H1 (cell line): ENCODE data around the gene TARS2. TPM values are rescaled to one million over a fixed set of nuclear protein-coding genes. Genes with fewer than 3 reads are reported as not detected.
A peak's percentile ranks its signal among the peaks of the same experiment; 100 is the strongest.

Source experiments
- CTCF ChIA-PET: fragments of 300-600 bp; sonication (Branson Sonifier 250); formaldehyde crosslinking; loops from one replicate; lab custom pipeline; 2021; ENCODE audit not compliant: partially characterized antibody; lab: Charles Lee
- POLR2A ChIA-PET: fragments of 300-600 bp; sonication (Branson Sonifier 250); formaldehyde crosslinking; loops from one replicate; lab custom pipeline; 2021; ENCODE audit warnings: inconsistent platforms; ENCODE audit not compliant: partially characterized antibody; lab: Charles Lee
- DNase-seq, 2 experiments: peaks; one replicate each; pipeline versions ENCODE4 v3.0.0 to v3.0.0-alpha.2; 2010 to 2022; ENCODE audit warnings: low spot score in 2 of 2, low read depth in 1 of 2, mixed read lengths in 1 of 2
- FAIRE-seq: peaks from 2 replicates; lab custom pipeline; 2011; peaks lifted over from hg19 to GRCh38; lab: Jason Lieb, UNC
- H2AFZ ChIP-seq: 2 replicates; pipeline ENCODE4 v1.8.1; 2012; ENCODE audit warnings: low read length, inconsistent platforms
- H2AK5ac ChIP-seq: 2 replicates; pipeline ENCODE4 v1.6.1; 2013; ENCODE audit warnings: low read depth, low read length
- H2BK120ac ChIP-seq: replicated peaks from 2 replicates; pipeline ENCODE3; 2013; ENCODE audit warnings: low read depth, low read length, inconsistent platforms
- H2BK12ac ChIP-seq: 2 replicates; pipeline ENCODE4 v1.6.1; 2013; ENCODE audit warnings: low read depth, low read length
- H2BK15ac ChIP-seq: 2 replicates; pipeline ENCODE4 v1.6.1; 2013; ENCODE audit warnings: low read length
- H2BK20ac ChIP-seq: 2 replicates; pipeline ENCODE4 v1.6.1; 2013; ENCODE audit warnings: low read length
- H2BK5ac ChIP-seq: 2 replicates; pipeline ENCODE4 v1.6.1; 2013; ENCODE audit warnings: low read depth, low read length
- H3K14ac ChIP-seq: 2 replicates; pipeline ENCODE4 v1.6.1; 2013; ENCODE audit warnings: inconsistent platforms; ENCODE audit not compliant: insufficient read length
- H3K18ac ChIP-seq: 2 replicates; pipeline ENCODE4 v1.6.1; 2013; ENCODE audit warnings: low read length; ENCODE audit errors: extremely low read depth
- H3K23ac ChIP-seq: 2 replicates; pipeline ENCODE4 v1.6.1; 2013; ENCODE audit warnings: inconsistent platforms; ENCODE audit not compliant: insufficient read length
- H3K23me2 ChIP-seq: 2 replicates; pipeline ENCODE4 v1.6.1; 2013; ENCODE audit warnings: low read depth, low read length
- H3K27ac ChIP-seq: 2 replicates; pipeline ENCODE4 v1.6.1; 2011; ENCODE audit warnings: low read depth, low read length, inconsistent platforms
- H3K27me3 ChIP-seq, 4 experiments: replicated peaks in 1 of 4; 1 replicate in 1 of 4; 2 replicates in 3 of 4; pipeline versions ENCODE4 v1.6.1 to v1.8.1; 2011 to 2013; ENCODE audit warnings: low read length in 3 of 4, mild to moderate bottlenecking in 3 of 4, inconsistent platforms in 2 of 4, mixed read lengths in 2 of 4, moderate library complexity in 1 of 4; ENCODE audit not compliant: control insufficient read depth in 3 of 4, insufficient read depth in 3 of 4; ENCODE audit errors: extremely low read depth in 1 of 4
- H3K36me3 ChIP-seq, 4 experiments: 2 replicates each; pipeline versions ENCODE4 v1.6.1 to v1.8.1; 2011 to 2013; ENCODE audit warnings: mild to moderate bottlenecking in 4 of 4, low read length in 3 of 4, moderate library complexity in 2 of 4, control low read depth in 1 of 4, inconsistent platforms in 1 of 4; ENCODE audit not compliant: insufficient read depth in 4 of 4, control insufficient read depth in 2 of 4
- H3K4ac ChIP-seq: replicated peaks from 2 replicates; pipeline ENCODE3; 2013; ENCODE audit warnings: low read length, low read depth, mixed read lengths, inconsistent platforms; ENCODE audit not compliant: insufficient read length
- H3K4me1 ChIP-seq, 4 experiments: replicated peaks in 1 of 4; 1 replicate in 1 of 4; 2 replicates in 3 of 4; pipeline versions ENCODE4 v1.6.1 to v1.8.1; 2011 to 2013; ENCODE audit warnings: low read length in 3 of 4, inconsistent platforms in 2 of 4, mixed read lengths in 1 of 4; ENCODE audit not compliant: insufficient read depth in 4 of 4, control insufficient read depth in 3 of 4
- H3K4me2 ChIP-seq, 2 experiments: 2 replicates each; pipeline versions ENCODE4 v1.6.1 to v1.8.1; 2011 to 2013; ENCODE audit warnings: low read depth in 2 of 2, low read length in 2 of 2, control low read depth in 1 of 2, inconsistent platforms in 1 of 2, mild to moderate bottlenecking in 1 of 2; ENCODE audit not compliant: insufficient read depth in 1 of 2
- H3K4me3 ChIP-seq, 4 experiments: fragments of 200-600, 300-600 bp in 1 of 4; sonication (generic), shearing (Covaris generic), sonication (Bioruptor Twin) in 1 of 4; 2 replicates each; pipeline versions ENCODE4 v1.5.1 to v1.8.1; 2011 to 2016; ENCODE audit warnings: low read length in 4 of 4, low read depth in 3 of 4, control low read depth in 2 of 4, inconsistent platforms in 2 of 4, mild to moderate bottlenecking in 2 of 4, mixed read lengths in 1 of 4, moderate library complexity in 1 of 4; ENCODE audit not compliant: insufficient read depth in 2 of 4; ENCODE audit errors: extremely low read depth in 1 of 4
- H3K56ac ChIP-seq: replicated peaks from 2 replicates; pipeline ENCODE3; 2013; ENCODE audit warnings: low read depth, mild to moderate bottlenecking, mixed read lengths, low read length, inconsistent platforms; ENCODE audit not compliant: insufficient read length
- H3K79me1 ChIP-seq: 2 replicates; pipeline ENCODE4 v1.6.1; 2013; ENCODE audit warnings: low read depth, low read length, control low read depth
- H3K79me2 ChIP-seq, 2 experiments: 2 replicates each; pipeline versions ENCODE4 v1.6.1 to v1.8.1; 2012 to 2013; ENCODE audit warnings: low read length in 2 of 2, mild to moderate bottlenecking in 2 of 2, inconsistent platforms in 1 of 2; ENCODE audit not compliant: insufficient read depth in 2 of 2, control insufficient read depth in 1 of 2
- H3K9ac ChIP-seq, 4 experiments: replicated peaks in 1 of 4; 1 replicate in 1 of 4; 2 replicates in 3 of 4; pipeline versions ENCODE4 v1.6.1 to v1.8.1; 2011 to 2013; ENCODE audit warnings: low read depth in 3 of 4, low read length in 3 of 4, control low read depth in 2 of 4, mild to moderate bottlenecking in 2 of 4, moderate library complexity in 2 of 4, inconsistent platforms in 1 of 4; ENCODE audit errors: extremely low read depth in 1 of 4
- H3K9me3 ChIP-seq, 2 experiments: 2 replicates each; pipeline versions ENCODE4 v1.6.1 to v1.8.1; 2012 to 2013; ENCODE audit warnings: mild to moderate bottlenecking in 2 of 2, moderate library complexity in 2 of 2, control low read depth in 1 of 2, inconsistent platforms in 1 of 2, low read depth in 1 of 2, low read length in 1 of 2, mixed read lengths in 1 of 2; ENCODE audit not compliant: insufficient read depth in 2 of 2
- H4K20me1 ChIP-seq, 2 experiments: replicated peaks in 1 of 2; 2 replicates each; pipeline versions ENCODE3 to v1.8.1; 2011 to 2013; ENCODE audit warnings: inconsistent platforms in 2 of 2, low read length in 2 of 2, mild to moderate bottlenecking in 1 of 2; ENCODE audit not compliant: insufficient read depth in 2 of 2, control insufficient read depth in 1 of 2
- H4K5ac ChIP-seq: 2 replicates; pipeline ENCODE4 v1.6.1; 2013; ENCODE audit warnings: low read length, low read depth, mixed read lengths, inconsistent platforms; ENCODE audit not compliant: insufficient read length
- H4K8ac ChIP-seq: 2 replicates; pipeline ENCODE4 v1.8.0; 2013; ENCODE audit warnings: mild to moderate bottlenecking, moderate library complexity, low read length, inconsistent platforms; ENCODE audit not compliant: insufficient read depth; ENCODE audit errors: extremely low read depth
- H4K91ac ChIP-seq: replicated peaks from 2 replicates; pipeline ENCODE3; 2013; ENCODE audit warnings: low read length, mixed read lengths, inconsistent platforms; ENCODE audit not compliant: insufficient read length
- CHD1 ChIP-seq: IDR thresholded peaks from 2 replicates; pipeline ENCODE4 v1.6.1; 2012; ENCODE audit warnings: low read depth, low read length, improper control_type of control experiment
- GABPA ChIP-seq: IDR thresholded peaks from 2 replicates; pipeline ENCODE4 v1.6.1; 2011; ENCODE audit warnings: mild to moderate bottlenecking, low read length, moderate library complexity, borderline replicate concordance; ENCODE audit not compliant: insufficient read depth
- KDM1A ChIP-seq: fragments of 200-600, 300-600 bp; sonication (generic); IDR thresholded peaks from 2 replicates; pipeline ENCODE4 v1.7.1; 2016; ENCODE audit warnings: mild to moderate bottlenecking, low read length, borderline replicate concordance
- NANOG ChIP-seq: IDR thresholded peaks from 2 replicates; pipeline ENCODE4 v1.6.1; 2011; ENCODE audit warnings: low read length, low read depth, mild to moderate bottlenecking, inconsistent platforms; ENCODE audit not compliant: insufficient read depth, poor library complexity, severe bottlenecking
- RAD21 ChIP-seq, 2 experiments: IDR thresholded peaks in 1 of 2; conservative IDR thresholded peaks in 1 of 2; 2 replicates each; pipeline ENCODE4 v1.6.1; 2011; ENCODE audit warnings: low read depth in 2 of 2, low read length in 2 of 2, improper control_type of control experiment in 1 of 2, inconsistent platforms in 1 of 2, mild to moderate bottlenecking in 1 of 2, moderate library complexity in 1 of 2
- SP4 ChIP-seq: IDR thresholded peaks from 2 replicates; pipeline ENCODE4 v1.6.1; 2012; ENCODE audit warnings: low read length, inconsistent platforms
- WGBS, 2 experiments: shearing (Covaris generic) in 1 of 2; methylation state at CpG; one replicate each; pipeline versions ENCODE4 v1.1.6 to v1.1.7; 2013 to 2015; ENCODE audit warnings: low lambda C conversion rate in 2 of 2, mixed read lengths in 2 of 2, inconsistent platforms in 1 of 2, low coverage in 1 of 2, missing lambda C conversion rate in 1 of 2; ENCODE audit not compliant: insufficient replicate concordance in 2 of 2, insufficient coverage in 1 of 2, insufficient read length in 1 of 2; ENCODE audit errors: extremely low coverage in 1 of 2, missing lambda C conversion rate in 1 of 2; 5-methylcytosine and 5-hydroxymethylcytosine counted together
- polyA plus RNA-seq, 7 experiments: library from polyadenylated mRNA; depleted of rRNA in 3 of 7; stranded (reverse) in 5 of 7; unstranded in 2 of 7; fragments of >200 nt in 5 of 7; fragments of 200-250 nt in 2 of 7; gene quantifications; 1 replicate in 5 of 7; 2 replicates in 1 of 7; 4 replicates in 1 of 7; pipeline versions ENCODE4 v1.2.1 to v1.2.3, GENCODE V29; 2011 to 2013; ENCODE audit warnings: missing spikeins in 2 of 7, mixed read lengths in 2 of 7
- total RNA-seq: library from RNA; stranded (reverse); fragmentation: NEBNext Ultra II Directional; extraction: Animal tissue kit (Norgen Biotek cat#: 25700); gene quantifications from 2 replicates; pipeline ENCODE4 v1.2.1, GENCODE V29; 2021

The TARS2 gene
- total and polyA plus RNA-seq, 2 of the 8 experiments (the other 6 are each of a cell fraction or from before 2014, with no cell fraction given): 38.9 to 39.1 TPM

DNA sequence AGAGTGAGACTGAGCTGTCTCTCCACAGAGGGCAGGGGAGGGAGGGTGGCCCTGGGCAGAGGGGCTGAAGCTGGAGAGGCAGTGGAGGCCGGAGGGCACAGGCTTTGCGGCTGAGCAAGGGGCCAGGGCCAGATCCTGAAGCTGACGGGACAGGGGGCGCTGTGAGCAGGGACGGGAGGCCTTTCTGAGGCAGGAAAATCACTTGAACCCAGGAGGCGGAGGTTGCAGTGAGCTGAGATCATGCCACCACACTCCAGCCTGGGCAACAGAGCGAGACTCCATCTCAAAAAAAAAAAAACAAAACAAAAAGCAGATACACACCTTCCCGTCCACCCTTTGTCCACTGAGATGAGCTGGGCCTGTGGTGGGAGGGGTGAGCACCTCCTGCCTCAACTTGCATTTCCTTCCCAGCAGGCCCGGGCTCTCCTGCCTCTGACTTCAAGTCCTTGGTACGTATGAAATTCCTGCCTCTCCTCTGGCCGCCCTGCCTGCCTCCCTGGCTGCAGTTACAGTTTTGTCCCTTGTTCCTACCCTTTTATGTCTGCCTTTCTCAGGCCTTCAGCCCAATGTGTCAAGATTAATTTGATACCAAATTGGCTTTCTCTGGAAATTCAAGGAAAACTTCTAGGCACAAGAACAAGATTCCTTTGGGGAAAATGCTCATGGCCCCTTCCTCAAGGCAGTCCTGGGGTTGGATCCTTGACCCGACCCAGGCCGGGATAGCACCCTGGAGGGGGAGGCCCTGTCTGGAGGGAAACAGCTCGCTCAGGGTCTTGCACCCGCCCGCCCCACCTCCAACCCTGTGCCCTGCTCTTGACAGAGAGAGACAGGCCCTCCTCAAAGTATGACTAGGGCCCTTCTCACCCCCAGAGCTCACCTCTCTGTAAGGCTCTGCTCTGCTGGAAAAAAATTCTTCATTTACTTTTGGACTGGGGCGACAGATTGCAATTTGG lies 50.8 kb downstream of the TARS2 start:
- Histone ChIP-seq H3K4me1 (peaks cover 0 to 8% (median 3%) of the 10 kb centered on the region in 4 experiments; a peak in 6 of 7 replicates), H2BK120ac (peak overlapping the region; percentile 38), H3K4ac (peak overlapping the region; percentile 76), H2BK5ac (no peak overlapping the region), H3K18ac (no peak overlapping the region; the same call in none of the 2 replicates), H3K23me2 (no peaks in the 10 kb centered on the region), H4K91ac (peak overlapping the region; percentile 91), H3K27me3 (no peaks in the 10 kb centered on the region), H3K23ac (no peak overlapping the region), H3K56ac (no peak overlapping the region), H3K79me1 (no peaks in the 10 kb centered on the region), H3K79me2 (no peaks in the 10 kb centered on the region), H2AFZ (peak overlapping the region; percentile 43), H3K27ac (no peak overlapping the region; the same call in 1 of the 2 replicates), H2BK15ac (peak overlapping the region; percentile 16; the same call in 1 of the 2 replicates), H3K4me3 (no peak overlapping the region), H4K8ac (peak overlapping the region; percentile 60; the same call in 1 of the 2 replicates), H2BK12ac (peak overlapping the region; percentile 29; the same call in 1 of the 2 replicates), H4K5ac (peak overlapping the region; percentile 2), H2BK20ac (peak overlapping the region; percentile 34; the same call in 1 of the 2 replicates), H4K20me1 (no peaks in the 10 kb centered on the region), H3K4me2 (no peak overlapping the region), H3K9ac (no peak overlapping the region), H2AK5ac (no peak overlapping the region), H3K36me3 (no peaks in the 10 kb centered on the region), H3K9me3 (no peaks in the 10 kb centered on the region), H3K14ac (no peak overlapping the region)
- peak in 1 of 2 experiments; percentile 82 for DNase-seq
- ChIA-PET POLR2A (interaction anchor here (1.1 to 6.7 kb wide), 7 partner anchors 12 to 52 kb away, joined by 3 to 39 read pairs (median 4); partner anchors contain the start of genes ADAMTSL4 and MCL1), CTCF (interaction anchor here (1.1 to 14.2 kb wide), 11 partner anchors 9 to 270 kb away, joined by 3 to 253 read pairs (median 7); partner anchors contain the start of genes ADAMTSL4, CTSK, ECM1 and FALEC)
- no peak for FAIRE-seq
- WGBS, 2 experiments: 67% methylated on average over 15 of the region's 17 CpGs; no CpG with 5 or more reads in 1 of the 2 experiments
- TF ChIP-seq KDM1A (peak; percentile 76; the same call in 1 of the 2 replicates), SP4 (no peak), GABPA (no peak), RAD21 (IDR thresholded peaks at IDR 0.05 in 1 of 2, conservative IDR thresholded peaks at IDR 0.05 in 1 of 2; ENCODE audit: low read depth in 2 of 2, low read length in 2 of 2) (peak; percentile 26 to 40; a peak in 3 of 4 replicates), NANOG (no peak), CHD1 (no peak)
